Parathyroid adenoma (tissue), 2 donors: ENCODE data around the gene CTU2.

Experiments
- H2AFZ ChIP-seq: fragments of 300-600 bp; sonication (generic); one replicate; pipeline ENCODE4 v1.7.0; 2017; ENCODE audit warnings: antibody characterized with exemption, mild to moderate bottlenecking
- H3K27ac ChIP-seq: fragments of 300-600 bp; sonication (generic); one replicate; pipeline ENCODE4 v1.7.0; 2017
- H3K27me3 ChIP-seq: fragments of 300-600 bp; sonication (generic); one replicate; pipeline ENCODE4 v1.7.0; 2017; ENCODE audit warnings: low read length; ENCODE audit not compliant: control insufficient read depth, insufficient read depth
- H3K36me3 ChIP-seq: fragments of 300-600 bp; sonication (generic); one replicate; pipeline ENCODE4 v1.7.0; 2017; ENCODE audit warnings: low read length; ENCODE audit not compliant: control insufficient read depth, insufficient read depth
- H3K4me1 ChIP-seq: fragments of 300-600 bp; sonication (generic); one replicate; pipeline ENCODE4 v1.7.0; 2017; ENCODE audit warnings: control low read depth
- H3K4me2 ChIP-seq: fragments of 300-600 bp; sonication (generic); one replicate; pipeline ENCODE4 v1.7.0; 2017; ENCODE audit warnings: low read length
- H3K4me3 ChIP-seq: fragments of 300-600 bp; sonication (generic); one replicate; pipeline ENCODE4 v1.7.0; 2017; ENCODE audit warnings: low read depth, low read length
- H3K79me2 ChIP-seq: fragments of 300-600 bp; sonication (generic); one replicate; pipeline ENCODE4 v1.7.0; 2017; ENCODE audit warnings: control low read depth
- H3K9ac ChIP-seq: fragments of 300-600 bp; sonication (generic); one replicate; pipeline ENCODE4 v1.7.0; 2017; ENCODE audit warnings: mild to moderate bottlenecking
- H3K9me3 ChIP-seq: fragments of 300-600 bp; sonication (generic); one replicate; pipeline ENCODE4 v1.7.0; 2017; ENCODE audit warnings: low read length; ENCODE audit not compliant: control insufficient read depth
- CTCF ChIP-seq: fragments of 300-600 bp; sonication (generic); IDR thresholded peaks from one replicate; pipeline ENCODE4 v1.7.0; 2017; ENCODE audit warnings: antibody characterized with exemption, mild to moderate bottlenecking
- donor health status: primary hyperparathyroidism.

CTU2 gene

GRCh38 chr16:88718178-88718577 lies 11.9 kb downstream of the CTU2 start:
- H3K27me3 ChIP-seq: no peaks in the 10 kb centered on the region
- H2AFZ ChIP-seq: no peak overlapping the region
- no peaks in the 10 kb centered on the region for H3K4me1 ChIP-seq
- H3K4me2 ChIP-seq: no peak overlapping the region
- no peak overlapping the region for H3K27ac ChIP-seq
- H3K36me3 ChIP-seq: no peaks in the 10 kb centered on the region
- no peaks in the 10 kb centered on the region for H3K79me2 ChIP-seq
- TF ChIP-seq CTCF: no peak
- no peak overlapping the region for H3K4me3 ChIP-seq
- no peak overlapping the region for H3K9ac ChIP-seq
- H3K9me3 ChIP-seq: no peaks in the 10 kb centered on the region

GRCh38 chr16:88719267-88719932 lies 13.1 kb downstream of the CTU2 start:
- H3K36me3 ChIP-seq: no peaks in the 10 kb centered on the region
- no peak for TF ChIP-seq CTCF
- H3K9ac ChIP-seq: no peak overlapping the region

GRCh38 chr16:88719933-88720296 lies 13.6 kb downstream of the CTU2 start:
- H3K9me3 ChIP-seq: no peaks in the 10 kb centered on the region
- no peak overlapping the region for H3K27ac ChIP-seq
- no peak overlapping the region for H2AFZ ChIP-seq
- no peak for TF ChIP-seq CTCF
- no peak overlapping the region for H3K4me2 ChIP-seq
- H3K9ac ChIP-seq: no peak overlapping the region
- no peaks in the 10 kb centered on the region for H3K27me3 ChIP-seq
- no peak overlapping the region for H3K4me3 ChIP-seq
- H3K79me2 ChIP-seq: no peaks in the 10 kb centered on the region
- H3K36me3 ChIP-seq: no peaks in the 10 kb centered on the region
- H3K4me1 ChIP-seq: no peaks in the 10 kb centered on the region

More at GRCh38 chr16:88719267-88719932, 13.1 kb downstream of the CTU2 start:
- no peaks in the 10 kb centered on the region for H3K27me3 ChIP-seq
- H2AFZ ChIP-seq: no peak overlapping the region
- no peaks in the 10 kb centered on the region for H3K4me1 ChIP-seq
- no peaks in the 10 kb centered on the region for H3K9me3 ChIP-seq
- H3K4me2 ChIP-seq: no peak overlapping the region
- H3K27ac ChIP-seq: no peak overlapping the region
- no peak overlapping the region for H3K4me3 ChIP-seq
- H3K79me2 ChIP-seq: no peaks in the 10 kb centered on the region

- H3K79me2 ChIP-seq: no peaks in the 10 kb centered on the region
- H3K9ac ChIP-seq: no peak overlapping the region
- H3K4me2 ChIP-seq: no peak overlapping the region
- no peak for TF ChIP-seq CTCF
- no peaks in the 10 kb centered on the region for H3K36me3 ChIP-seq
- no peak overlapping the region for H2AFZ ChIP-seq
- no peak overlapping the region for H3K27ac ChIP-seq
- H3K9me3 ChIP-seq: no peaks in the 10 kb centered on the region
- no peaks in the 10 kb centered on the region for H3K27me3 ChIP-seq
- H3K4me1 ChIP-seq: no peaks in the 10 kb centered on the region
- no peak overlapping the region for H3K4me3 ChIP-seq
Measured at GRCh38 chr16:88720396-88720970, 14.2 kb downstream of the CTU2 start.

GRCh38 chr16:88721236-88721635 lies 14.9 kb downstream of the CTU2 start:
- H3K36me3 ChIP-seq: no peaks in the 10 kb centered on the region
- H3K9me3 ChIP-seq: no peaks in the 10 kb centered on the region
- no peak overlapping the region for H3K9ac ChIP-seq
- H2AFZ ChIP-seq: no peak overlapping the region
- H3K79me2 ChIP-seq: no peaks in the 10 kb centered on the region
- H3K27ac ChIP-seq: no peak overlapping the region
- no peak overlapping the region for H3K4me2 ChIP-seq
- H3K4me1 ChIP-seq: no peaks in the 10 kb centered on the region
- no peaks in the 10 kb centered on the region for H3K27me3 ChIP-seq
- H3K4me3 ChIP-seq: no peak overlapping the region
- TF ChIP-seq CTCF: no peak
